Spleen (tissue), 7 donors: ENCODE measurements around the gene RBMX2.

Experiments used
- CTCF ChIP-seq, 11 experiments: fragments of 200-600 bp in 7 of 11; fragments of 450-650 bp in 4 of 11; sonication (generic) in 4 of 11; IDR thresholded peaks in 8 of 11; conservative IDR thresholded peaks in 3 of 11; 1 replicate in 7 of 11; 2 replicates in 4 of 11; pipeline versions ENCODE4 v1.4.0 to v1.8.0; 2016 to 2021; ENCODE audit warnings: antibody characterized with exemption in 11 of 11, inconsistent platforms in 4 of 11, mild to moderate bottlenecking in 1 of 11
- POLR2A ChIP-seq, 3 donors: fragments of 450-650 bp; IDR thresholded peaks; one replicate each; pipeline ENCODE4 v1.5.1; 2017; ENCODE audit warnings: antibody characterized with exemption in 3 of 3, mild to moderate bottlenecking in 1 of 3
- POLR2AphosphoS5 ChIP-seq, 3 donors: sonication (generic); formaldehyde crosslinking; IDR thresholded peaks; one replicate each; pipeline ENCODE4 v1.5.1; 2017; ENCODE audit warnings: antibody characterized with exemption in 3 of 3
- donor health status: DM: no; HTN: no; CAD: no; lungs with moderate emphysema.
- donor health status: DM: no; HTN: no; CAD: no.
- donor health status: DM: no; HTN: no; CAD: no.

GRCh38 chrX:130443875-130444274, 42.1 kb downstream of the RBMX2 start:
- no peak for TF ChIP-seq CTCF (IDR thresholded peaks at IDR 0.05 in 8 of 11, conservative IDR thresholded peaks at IDR 0.05 in 3 of 11)
- TF ChIP-seq POLR2AphosphoS5 (IDR thresholded peaks at IDR 0.05) = no peak
- TF ChIP-seq POLR2A (IDR thresholded peaks at IDR 0.05) = no peak
